HCT116 (cell line): ENCODE results near the gene BNIP5. TPM values are rescaled to one million over a fixed set of nuclear protein-coding genes. Genes with fewer than 3 reads are reported as not detected.

ENCODE experiments used
- ATAC-seq: fragments of 200-7000 bp; cut with Tn5 transposase; 2 replicates; pipeline ENCODE4 v1.9.1; 2020; ENCODE audit warnings: mild to moderate bottlenecking, moderate library complexity
- BruUV-seq: library from RNA; stranded (reverse); fragments of 400-500 nt; replicated peaks from 2 replicates; lab custom pipeline; 2021; lab: Mats Ljungman, UMichigan
- CTCF ChIA-PET: fragments of 300-600 bp; sonication (Branson Sonifier 250); formaldehyde crosslinking; loops from one replicate; lab custom pipeline; 2021; ENCODE audit warnings: antibody characterized with exemption; lab: Charles Lee
- POLR2A ChIA-PET: fragments of 300-600, 350-600 bp; sonication (Branson Sonifier 250); formaldehyde crosslinking; loops from one replicate; lab custom pipeline; 2021; ENCODE audit warnings: antibody characterized with exemption; lab: Charles Lee
- RAD21 ChIA-PET, 2 experiments: fragments of 300-600 bp; sonication (Branson Sonifier 250); formaldehyde crosslinking; loops; one replicate each; lab custom pipeline; 2023; ENCODE audit warnings: low total read pairs in 2 of 2; ENCODE audit not compliant: uncharacterized antibody in 2 of 2, unreplicated experiment in 2 of 2, low non-redundant PET in 1 of 2; lab: Charles Lee
- DNase-seq: peaks from one replicate; pipeline ENCODE4 v3.0.0-alpha.2; 2010; ENCODE audit warnings: low read depth, low spot score
- H2AFZ ChIP-seq: fragments of 200-600 bp; shearing (Covaris generic), sonication (generic); 2 replicates; pipeline ENCODE4 v1.6.1; 2017; ENCODE audit warnings: low read depth, mixed run types, mixed read lengths, antibody characterized with exemption, low read length; ENCODE audit not compliant: poor library complexity, severe bottlenecking
- H3K27ac ChIP-seq: 2 replicates; pipeline ENCODE4 v1.5.1; 2012; ENCODE audit warnings: low read depth, low read length
- H3K27me3 ChIP-seq: fragments of 200-600 bp; sonication (generic); 2 replicates; pipeline ENCODE4 v1.6.1; 2016; ENCODE audit warnings: mixed run types, low read length, mixed read lengths; ENCODE audit not compliant: insufficient read depth
- H3K36me3 ChIP-seq, 2 experiments: fragments of 200-500 bp in 1 of 2; fragments of 200-600 bp in 1 of 2; sonication (Bioruptor generic) in 1 of 2; sonication (generic) in 1 of 2; 2 replicates each; pipeline versions ENCODE4 v1.5.1 to v1.6.1; 2014 to 2016; ENCODE audit warnings: low read length in 2 of 2, inconsistent platforms in 1 of 2, mixed read lengths in 1 of 2, mixed run types in 1 of 2; ENCODE audit not compliant: insufficient read depth in 2 of 2, control insufficient read depth in 1 of 2
- H3K4me1 ChIP-seq, 2 experiments: fragments of 200-600 bp in 1 of 2; sonication (generic) in 1 of 2; 2 replicates each; pipeline versions ENCODE4 v1.5.1 to v1.6.1; 2012 to 2017; ENCODE audit warnings: low read length in 2 of 2, inconsistent platforms in 1 of 2, mild to moderate bottlenecking in 1 of 2, mixed read lengths in 1 of 2, mixed run types in 1 of 2, moderate library complexity in 1 of 2; ENCODE audit not compliant: insufficient read depth in 2 of 2, control insufficient read depth in 1 of 2
- H3K4me2 ChIP-seq: fragments of 200-600 bp; sonication (generic); 2 replicates; pipeline ENCODE4 v1.6.1; 2017; ENCODE audit warnings: mixed run types, low read length, mixed read lengths
- H3K4me3 ChIP-seq, 2 experiments: fragments of 200-600 bp in 1 of 2; sonication (generic) in 1 of 2; replicated peaks in 1 of 2; 2 replicates each; pipeline ENCODE4 v1.5.1; 2011 to 2016; ENCODE audit warnings: low read length in 2 of 2, control low read depth in 1 of 2, low read depth in 1 of 2, mild to moderate bottlenecking in 1 of 2, mixed read lengths in 1 of 2, mixed run types in 1 of 2
- H3K79me2 ChIP-seq: fragments of 200-600 bp; sonication (generic); 2 replicates; pipeline ENCODE4 v1.6.1; 2017; ENCODE audit warnings: mild to moderate bottlenecking, mixed run types, low read length, moderate library complexity, mixed read lengths; ENCODE audit not compliant: insufficient read depth
- H3K9ac ChIP-seq: fragments of 200-600 bp; sonication (generic); 2 replicates; pipeline ENCODE4 v1.6.1; 2016; ENCODE audit warnings: low read length, mixed read lengths
- H3K9me2 ChIP-seq: fragments of 200-600 bp; sonication (generic), shearing (Covaris generic); 2 replicates; pipeline ENCODE4 v1.6.1; 2017; ENCODE audit warnings: mixed run types, mild to moderate bottlenecking, moderate library complexity; ENCODE audit not compliant: insufficient read depth
- H3K9me3 ChIP-seq, 2 experiments: fragments of 200-500 bp in 1 of 2; fragments of 200-600 bp in 1 of 2; sonication (Bioruptor generic) in 1 of 2; sonication (generic) in 1 of 2; 2 replicates each; pipeline ENCODE4 v1.6.1; 2014 to 2017; ENCODE audit warnings: low read length in 2 of 2, mixed read lengths in 2 of 2, inconsistent platforms in 1 of 2, low read depth in 1 of 2, mild to moderate bottlenecking in 1 of 2, mixed run types in 1 of 2, moderate library complexity in 1 of 2; ENCODE audit not compliant: control insufficient read depth in 1 of 2, insufficient read depth in 1 of 2
- H4K20me1 ChIP-seq: fragments of 200-600 bp; sonication (generic), shearing (Covaris generic); 2 replicates; pipeline ENCODE4 v1.6.1; 2017; ENCODE audit warnings: mixed run types, mild to moderate bottlenecking, moderate library complexity; ENCODE audit not compliant: insufficient read depth
- CEBPB ChIP-seq: IDR thresholded peaks from 2 replicates; pipeline ENCODE4 v1.6.1; 2012; ENCODE audit warnings: low read depth
- EGR1 ChIP-seq: IDR thresholded peaks from 2 replicates; pipeline ENCODE4 v1.6.1; 2012; ENCODE audit warnings: low read depth
- EZH2 ChIP-seq: fragments of 200-600 bp; sonication (generic); IDR thresholded peaks from 2 replicates; pipeline ENCODE4 v1.6.1; 2017; ENCODE audit warnings: antibody characterized with exemption, mixed run types
- EZH2phosphoT487 ChIP-seq: fragments of 200-600 bp; IDR thresholded peaks from 2 replicates; pipeline ENCODE4 v1.6.1; 2018; ENCODE audit warnings: antibody characterized with exemption, borderline replicate concordance
- FOSL1 ChIP-seq: IDR thresholded peaks from 2 replicates; pipeline ENCODE4 v1.6.1; 2012; ENCODE audit warnings: low read depth
- JUND ChIP-seq: IDR thresholded peaks from 2 replicates; pipeline ENCODE4 v1.6.1; 2012
- POLR2A ChIP-seq: IDR thresholded peaks from 2 replicates; pipeline ENCODE4 v1.7.0; 2011; ENCODE audit warnings: borderline replicate concordance; ENCODE audit not compliant: insufficient read depth, insufficient read length; ENCODE audit errors: extremely low read depth
- POLR2AphosphoS5 ChIP-seq: IDR thresholded peaks from 2 replicates; pipeline ENCODE4 v1.6.1; 2011; ENCODE audit warnings: mild to moderate bottlenecking, low read depth, low read length, moderate library complexity
- RAD21 ChIP-seq: IDR thresholded peaks from 2 replicates; pipeline ENCODE4 v1.6.1; 2012; ENCODE audit warnings: low read depth, mild to moderate bottlenecking
- SIN3A ChIP-seq: IDR thresholded peaks from 2 replicates; pipeline ENCODE4 v1.6.1; 2012; ENCODE audit warnings: low read depth
- SP1 ChIP-seq: IDR thresholded peaks from 2 replicates; pipeline ENCODE4 v1.6.1; 2012; ENCODE audit warnings: low read depth
- SRF ChIP-seq: IDR thresholded peaks from 2 replicates; pipeline ENCODE4 v1.6.1; 2012; ENCODE audit warnings: low read depth
- TCF7L2 ChIP-seq: IDR thresholded peaks from 2 replicates; pipeline ENCODE4 v1.7.0; 2011; ENCODE audit warnings: borderline replicate concordance, inconsistent platforms; ENCODE audit not compliant: insufficient read depth, insufficient read length; ENCODE audit errors: extremely low read depth
- YY1 ChIP-seq: IDR thresholded peaks from 2 replicates; pipeline ENCODE4 v1.6.1; 2011; ENCODE audit warnings: low read length, low read depth, moderate library complexity, mild to moderate bottlenecking; ENCODE audit not compliant: insufficient replicate concordance; ENCODE audit errors: extremely low read depth
- ZFX ChIP-seq: fragments of 450-650 bp; IDR thresholded peaks from 2 replicates; pipeline ENCODE4 v1.6.1; 2017
- ZNF274 ChIP-seq: fragments of 200-500 bp; sonication (Bioruptor generic); IDR thresholded peaks from 2 replicates; pipeline ENCODE4 v1.6.1; 2014; ENCODE audit warnings: mild to moderate bottlenecking, low read depth, low read length, inconsistent platforms
- intact Hi-C: fragments of 100-400 bp; cut with micrococcal nuclease; formaldehyde crosslinking; loops from 2 replicates; pipeline ENCODE4 v1.10.0; 2022
- total RNA-seq: library from RNA; stranded (reverse); gene quantifications from one replicate; pipeline ENCODE4 v1.2.1, GENCODE V29; 2021; ENCODE audit not compliant: unreplicated experiment
- TF ChIP-seq, protein P1 (sequence below): IDR thresholded peaks from 2 replicates; pipeline ENCODE4 v1.6.1; 2012
- TF ChIP-seq, protein P2 (sequence below): IDR thresholded peaks from 2 replicates; pipeline ENCODE4 v1.6.1; 2012; ENCODE audit warnings: low read depth
- TF ChIP-seq, protein P3 (sequence below): IDR thresholded peaks from 2 replicates; pipeline ENCODE4 v1.6.1; 2012

Gene BNIP5
- total RNA-seq, 1 experiment from 2014 or later = not detected

DNA sequence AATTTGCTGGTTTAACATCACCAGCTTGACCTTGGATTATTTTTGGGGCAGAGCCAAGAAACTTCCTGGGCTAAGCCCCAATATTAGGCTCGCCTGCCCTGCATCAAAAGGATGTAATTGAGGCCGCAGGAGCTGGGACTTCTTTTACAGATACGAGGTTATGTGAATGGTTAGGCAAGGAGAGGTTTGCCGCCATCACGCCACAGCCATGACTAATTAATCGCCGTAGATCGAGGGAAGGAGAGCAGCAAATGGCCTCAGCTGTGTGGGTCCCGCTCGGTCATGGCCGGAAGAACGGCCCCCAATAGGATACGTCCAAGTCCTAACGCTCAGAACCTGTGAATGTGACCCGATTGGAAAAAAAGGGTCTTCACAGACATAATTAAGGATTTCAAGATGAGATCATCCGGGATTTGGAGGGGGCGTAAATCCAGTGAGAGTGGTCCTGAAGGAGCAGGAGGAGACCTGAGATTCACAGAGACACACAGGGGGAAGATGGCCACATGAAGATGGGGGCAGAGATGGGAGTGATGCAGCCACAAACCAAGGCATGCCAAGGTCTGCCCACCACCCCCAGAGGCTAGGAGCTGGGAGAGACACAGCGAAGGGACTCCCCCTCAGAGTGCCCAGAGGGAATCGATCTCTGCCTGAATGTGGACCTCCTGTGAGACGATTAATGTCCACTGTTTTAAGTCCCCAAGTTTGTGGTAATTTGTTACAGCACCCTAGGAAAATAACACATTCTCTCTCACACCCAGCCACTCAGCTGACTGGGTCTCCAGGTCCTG lies 10.0 kb upstream of the BNIP5 start:
- Histone ChIP-seq H4K20me1 (no peaks in the 10 kb centered on the region), H3K27me3 (no peaks in the 10 kb centered on the region), H3K9me2 (no peaks in the 10 kb centered on the region), H2AFZ (no peak overlapping the region), H3K4me1 (0 out of 4 replicates have a peak, but pooled peaks cover 0 to 5% of the 10 kb centered on the region in 2 experiments), H3K27ac (no peak overlapping the region)
- no peak for DNase-seq
- POLR2A ChIA-PET = no interaction called here
- intact Hi-C loops = no loop called here
- TF ChIP-seq, protein P1, sequence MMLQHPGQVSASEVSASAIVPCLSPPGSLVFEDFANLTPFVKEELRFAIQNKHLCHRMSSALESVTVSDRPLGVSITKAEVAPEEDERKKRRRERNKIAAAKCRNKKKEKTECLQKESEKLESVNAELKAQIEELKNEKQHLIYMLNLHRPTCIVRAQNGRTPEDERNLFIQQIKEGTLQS = no peak
- TF ChIP-seq ZFX (no peak), RAD21 (no peak), ZNF274 (no peak), TCF7L2 (no peak), SP1 (no peak), EZH2 (no peak), SRF (no peak), YY1 (no peak), EGR1 (no peak), EZH2phosphoT487 (no peak), FOSL1 (no peak), JUND (no peak), POLR2A (no peak), POLR2AphosphoS5 (no peak), CEBPB (no peak), SIN3A (no peak)
- TF ChIP-seq, protein P2, sequence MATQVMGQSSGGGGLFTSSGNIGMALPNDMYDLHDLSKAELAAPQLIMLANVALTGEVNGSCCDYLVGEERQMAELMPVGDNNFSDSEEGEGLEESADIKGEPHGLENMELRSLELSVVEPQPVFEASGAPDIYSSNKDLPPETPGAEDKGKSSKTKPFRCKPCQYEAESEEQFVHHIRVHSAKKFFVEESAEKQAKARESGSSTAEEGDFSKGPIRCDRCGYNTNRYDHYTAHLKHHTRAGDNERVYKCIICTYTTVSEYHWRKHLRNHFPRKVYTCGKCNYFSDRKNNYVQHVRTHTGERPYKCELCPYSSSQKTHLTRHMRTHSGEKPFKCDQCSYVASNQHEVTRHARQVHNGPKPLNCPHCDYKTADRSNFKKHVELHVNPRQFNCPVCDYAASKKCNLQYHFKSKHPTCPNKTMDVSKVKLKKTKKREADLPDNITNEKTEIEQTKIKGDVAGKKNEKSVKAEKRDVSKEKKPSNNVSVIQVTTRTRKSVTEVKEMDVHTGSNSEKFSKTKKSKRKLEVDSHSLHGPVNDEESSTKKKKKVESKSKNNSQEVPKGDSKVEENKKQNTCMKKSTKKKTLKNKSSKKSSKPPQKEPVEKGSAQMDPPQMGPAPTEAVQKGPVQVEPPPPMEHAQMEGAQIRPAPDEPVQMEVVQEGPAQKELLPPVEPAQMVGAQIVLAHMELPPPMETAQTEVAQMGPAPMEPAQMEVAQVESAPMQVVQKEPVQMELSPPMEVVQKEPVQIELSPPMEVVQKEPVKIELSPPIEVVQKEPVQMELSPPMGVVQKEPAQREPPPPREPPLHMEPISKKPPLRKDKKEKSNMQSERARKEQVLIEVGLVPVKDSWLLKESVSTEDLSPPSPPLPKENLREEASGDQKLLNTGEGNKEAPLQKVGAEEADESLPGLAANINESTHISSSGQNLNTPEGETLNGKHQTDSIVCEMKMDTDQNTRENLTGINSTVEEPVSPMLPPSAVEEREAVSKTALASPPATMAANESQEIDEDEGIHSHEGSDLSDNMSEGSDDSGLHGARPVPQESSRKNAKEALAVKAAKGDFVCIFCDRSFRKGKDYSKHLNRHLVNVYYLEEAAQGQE = no peak
- TF ChIP-seq, protein P3, sequence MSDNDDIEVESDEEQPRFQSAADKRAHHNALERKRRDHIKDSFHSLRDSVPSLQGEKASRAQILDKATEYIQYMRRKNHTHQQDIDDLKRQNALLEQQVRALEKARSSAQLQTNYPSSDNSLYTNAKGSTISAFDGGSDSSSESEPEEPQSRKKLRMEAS = no peak
- TF ChIP-seq, all 23 proteins: peak for 0
- H3K36me3 ChIP-seq = no peaks in the 10 kb centered on the region
- ATAC-seq = no peak
- no peak overlapping the region for H3K4me3 ChIP-seq
- H3K9ac ChIP-seq = no peak overlapping the region
- CTCF ChIA-PET = interaction anchor here (1.0 kb wide), 1 partner anchor 9 kb away, joined by 6 read pairs; no protein-coding TSS in a partner anchor
- H3K4me2 ChIP-seq = no peak overlapping the region
- no peaks in the 10 kb centered on the region for H3K9me3 ChIP-seq
- no TSS peak for BruUV-seq
- RAD21 ChIA-PET = no interaction called here
- no peaks in the 10 kb centered on the region for H3K79me2 ChIP-seq
